AG04450 (cell line): ENCODE results near the gene CXADR. TPM values are rescaled to one million over a fixed set of nuclear protein-coding genes. Genes with fewer than 3 reads are reported as not detected.

Source experiments
- CTCF ChIA-PET: fragments of 300-600, 350-600 bp; formaldehyde crosslinking; extraction: SDS; loops from one replicate; lab custom pipeline; 2022; ENCODE audit warnings: antibody characterized with exemption, inconsistent platforms; lab: Charles Lee
- POLR2A ChIA-PET: fragments of 350-600 bp; formaldehyde crosslinking; extraction: SDS; loops from one replicate; lab custom pipeline; 2021; ENCODE audit warnings: antibody characterized with exemption, inconsistent platforms; lab: Yijun Ruan, JAX
- DNase-seq: peaks from one replicate; pipeline ENCODE4 v3.0.0-alpha.2; 2011; ENCODE audit warnings: low read depth, low spot score
- H3K27ac ChIP-seq: one replicate; pipeline ENCODE4 v1.5.1; 2012; ENCODE audit warnings: low read depth, low read length, control low read depth
- H3K27me3 ChIP-seq: one replicate; pipeline ENCODE4 v1.6.0; 2012; ENCODE audit warnings: low read length; ENCODE audit not compliant: control insufficient read depth, insufficient read depth
- H3K4me3 ChIP-seq: 2 replicates; pipeline ENCODE4 v1.5.1; 2011; ENCODE audit warnings: mild to moderate bottlenecking, low read depth, low read length, control low read depth
- H3K9me3 ChIP-seq: 2 replicates; pipeline ENCODE4 v1.5.1; 2012; ENCODE audit warnings: low read length; ENCODE audit not compliant: control insufficient read depth, insufficient read depth
- CTCF ChIP-seq: IDR thresholded peaks from 2 replicates; pipeline ENCODE4 v1.5.1; 2011; ENCODE audit warnings: low read depth, low read length, control low read depth, inconsistent platforms
- polyA plus RNA-seq: library from polyadenylated mRNA; depleted of rRNA; stranded (reverse); fragments of >200 nt; gene quantifications from 2 replicates; pipeline ENCODE4 v1.2.3, GENCODE V29; 2011

The CXADR gene
- polyA plus RNA-seq, 1 experiment, result 0.99 TPM

- ChIA-PET POLR2A (no interaction called here), CTCF (interaction anchor here (2.0 to 3.7 kb wide), 2 partner anchors 26 to 224 kb away, joined by 7 to 27 read pairs; no protein-coding TSS in a partner anchor)
- Histone ChIP-seq H3K27ac (peak overlapping the region; percentile 86), H3K4me3 (peak overlapping the region; percentile 63), H3K9me3 (peaks cover 2% of the 10 kb centered on the region; the same call in 1 of the 2 replicates), H3K27me3 (no peaks in the 10 kb centered on the region)
- no peak for TF ChIP-seq CTCF
- no peak for DNase-seq
Measured at GRCh38 chr21:17612023-17612564, 99.3 kb downstream of the CXADR start.

GRCh38 chr21:17612565-17613241, 99.9 kb downstream of the CXADR start, which contains the start of gene BTG3:
BTG3 (minus strand) TSS chr21:17612901; CDS start chr21:17609144, 3,757 bp downstream.
- TF ChIP-seq CTCF, result no peak
- peak; percentile 45 for DNase-seq
- peak within 1 kb of the TSS; percentile 86 for H3K27ac ChIP-seq
- ChIA-PET POLR2A (no interaction called here), CTCF (interaction anchor here (1.0 to 3.7 kb wide), 3 partner anchors 225 to 313 kb away, joined by 3 to 27 read pairs (median 9); no protein-coding TSS in a partner anchor)
- H3K27me3 ChIP-seq, result no peaks in the 10 kb centered on the region
- peak within 1 kb of the TSS; percentile 63 for H3K4me3 ChIP-seq
- H3K9me3 ChIP-seq, result peaks cover 2% of the 10 kb centered on the region; the same call in 1 of the 2 replicates

- H3K9me3 ChIP-seq, result peaks cover 2% of the 10 kb centered on the region; the same call in 1 of the 2 replicates
- DNase-seq, result no peak
- ChIA-PET POLR2A (no interaction called here), CTCF (interaction anchor here (1.0 to 2.4 kb wide), 2 partner anchors 226 to 313 kb away, joined by 3 to 9 read pairs; no protein-coding TSS in a partner anchor)
- H3K27me3 ChIP-seq, result no peaks in the 10 kb centered on the region
- H3K4me3 ChIP-seq, result peak overlapping the region; percentile 63
- no peak for TF ChIP-seq CTCF
- H3K27ac ChIP-seq, result no peak overlapping the region
Measured at GRCh38 chr21:17613242-17613676, 100.4 kb downstream of the CXADR start.

GRCh38 chr21:17616831-17617230, 104.0 kb downstream of the CXADR start:
- no peaks in the 10 kb centered on the region for H3K27me3 ChIP-seq
- CTCF ChIA-PET, result no interaction called here
- no peak overlapping the region for H3K27ac ChIP-seq
- no peak overlapping the region for H3K4me3 ChIP-seq
- TF ChIP-seq CTCF, result no peak
- DNase-seq, result no peak
- POLR2A ChIA-PET, result no interaction called here
- peaks cover 2% of the 10 kb centered on the region; the same call in 1 of the 2 replicates for H3K9me3 ChIP-seq

GRCh38 chr21:17622018-17622417, 109.2 kb downstream of the CXADR start:
- H3K4me3 ChIP-seq, result no peak overlapping the region
- ChIA-PET POLR2A (interaction anchor here (0.6 kb wide), 1 partner anchor 266 kb away, joined by 6 read pairs; no protein-coding TSS in a partner anchor), CTCF (no interaction called here)
- H3K27me3 ChIP-seq, result no peaks in the 10 kb centered on the region
- no peak overlapping the region for H3K27ac ChIP-seq
- no peak for TF ChIP-seq CTCF
- DNase-seq, result no peak
- H3K9me3 ChIP-seq, result no peaks in the 10 kb centered on the region
